Measurements from ENCODE around the gene ATG10.
A peak's percentile ranks its signal among the peaks of the same experiment; 100 is the strongest.
"Not testable (repeated sequence)": the region's sequence is repeated elsewhere in the genome, so short reads cannot be mapped to it uniquely, and the experiment has no call there.

ATG10 gene

GRCh38 chr5:82222597-82223574, 251.1 kb downstream of the ATG10 start:
- DNase-seq (ENCODE audit: low spot score): no peak

- peak; percentile 59 for DNase-seq (ENCODE audit: low spot score)
Measured at GRCh38 chr5:82225525-82226172, 253.8 kb downstream of the ATG10 start.

- no peak for DNase-seq (ENCODE audit: low spot score)
Measured at GRCh38 chr5:82234885-82235284, 263.1 kb downstream of the ATG10 start.

GRCh38 chr5:82244151-82244550, 272.3 kb downstream of the ATG10 start:
- DNase-seq (ENCODE audit: low spot score): no peak

GRCh38 chr5:82244854-82245635, 273.2 kb downstream of the ATG10 start:
- no peak for DNase-seq (ENCODE audit: low spot score)

GRCh38 chr5:82246960-82247574, 275.2 kb downstream of the ATG10 start:
- no peak for DNase-seq (ENCODE audit: low spot score)

GRCh38 chr5:82252744-82253143, 280.9 kb downstream of the ATG10 start:
- no peak for DNase-seq (ENCODE audit: low spot score)

GRCh38 chr5:82255844-82256243, 284.0 kb downstream of the ATG10 start:
- no peak for DNase-seq (ENCODE audit: low spot score)

- DNase-seq (ENCODE audit: low spot score): no peak
Measured at GRCh38 chr5:82257247-82257646, 285.4 kb downstream of the ATG10 start.

- no peak for DNase-seq (ENCODE audit: low spot score)
Measured at GRCh38 chr5:82257729-82258128, 285.9 kb downstream of the ATG10 start.

- no peak for DNase-seq (ENCODE audit: low spot score)
Measured at GRCh38 chr5:82259172-82259800, 287.5 kb downstream of the ATG10 start.

GRCh38 chr5:82265047-82265446, 293.2 kb downstream of the ATG10 start:
- peak; percentile 51 for DNase-seq (ENCODE audit: low spot score)

GRCh38 chr5:82267297-82267933, 295.6 kb downstream of the ATG10 start:
- DNase-seq (ENCODE audit: low spot score): not testable (repeated sequence)

- not testable (repeated sequence) for DNase-seq (ENCODE audit: low spot score)
Measured at GRCh38 chr5:82269363-82269762, 297.5 kb downstream of the ATG10 start.

- not testable (repeated sequence) for DNase-seq (ENCODE audit: low spot score)
Measured at GRCh38 chr5:82272571-82273356, 300.9 kb downstream of the ATG10 start.

- not testable (repeated sequence) for DNase-seq (ENCODE audit: low spot score)
Measured at GRCh38 chr5:82273426-82273825, 301.6 kb downstream of the ATG10 start.

GRCh38 chr5:82274343-82275211, 302.8 kb downstream of the ATG10 start:
- DNase-seq (ENCODE audit: low spot score): no peak

GRCh38 chr5:82275216-82275664, 303.4 kb downstream of the ATG10 start:
- no peak for DNase-seq (ENCODE audit: low spot score)
